Trophoblast cell (in vitro differentiated cells and primary cell): ENCODE data around the gene ATF7IP.

Source experiments
- DNase-seq, 2 donors: peaks; one replicate each; pipeline ENCODE4 v3.0.0-alpha.2; 2016
- H2AFZ ChIP-seq: 2 replicates; pipeline ENCODE4 v1.6.1; 2013; ENCODE audit warnings: low read length, moderate library complexity, mild to moderate bottlenecking; ENCODE audit not compliant: insufficient read depth, poor library complexity
- H2AK5ac ChIP-seq: 2 replicates; pipeline ENCODE4 v1.6.1; 2013; ENCODE audit warnings: mild to moderate bottlenecking, low read length
- H2BK120ac ChIP-seq: 2 replicates; pipeline ENCODE4 v1.6.1; 2013; ENCODE audit warnings: low read length, mild to moderate bottlenecking, moderate library complexity; ENCODE audit not compliant: insufficient read depth, poor library complexity
- H2BK12ac ChIP-seq: 2 replicates; pipeline ENCODE4 v1.6.1; 2013; ENCODE audit warnings: mild to moderate bottlenecking, low read length, moderate library complexity
- H2BK5ac ChIP-seq: 2 replicates; pipeline ENCODE4 v1.6.1; 2013; ENCODE audit warnings: low read length, low read depth, moderate library complexity, mild to moderate bottlenecking; ENCODE audit not compliant: poor library complexity
- H3K14ac ChIP-seq: 2 replicates; pipeline ENCODE4 v1.6.1; 2013; ENCODE audit warnings: mild to moderate bottlenecking, low read length
- H3K18ac ChIP-seq: 2 replicates; pipeline ENCODE4 v1.6.1; 2013; ENCODE audit warnings: mild to moderate bottlenecking, low read length
- H3K23ac ChIP-seq: 2 replicates; pipeline ENCODE4 v1.6.1; 2013; ENCODE audit warnings: low read length
- H3K27ac ChIP-seq: 2 replicates; pipeline ENCODE4 v1.5.1; 2013; ENCODE audit warnings: low read depth, mild to moderate bottlenecking, inconsistent platforms, low read length, moderate library complexity
- H3K27me3 ChIP-seq: 2 replicates; pipeline ENCODE4 v1.6.1; 2013; ENCODE audit warnings: inconsistent platforms, mild to moderate bottlenecking, low read length, moderate library complexity; ENCODE audit not compliant: insufficient read depth
- H3K36me3 ChIP-seq, 2 experiments: 1 replicate in 1 of 2; 2 replicates in 1 of 2; pipeline ENCODE4 v1.6.1; 2013; ENCODE audit warnings: low read length in 2 of 2, mild to moderate bottlenecking in 2 of 2, moderate library complexity in 1 of 2; ENCODE audit not compliant: insufficient read depth in 2 of 2, control insufficient read depth in 1 of 2
- H3K4ac ChIP-seq: 2 replicates; pipeline ENCODE4 v1.6.1; 2013; ENCODE audit warnings: low read depth, mild to moderate bottlenecking, low read length, moderate library complexity
- H3K4me1 ChIP-seq, 2 experiments: 1 replicate in 1 of 2; 2 replicates in 1 of 2; pipeline ENCODE4 v1.6.1; 2013; ENCODE audit warnings: low read length in 2 of 2, mild to moderate bottlenecking in 2 of 2, moderate library complexity in 1 of 2; ENCODE audit not compliant: insufficient read depth in 2 of 2, control insufficient read depth in 1 of 2
- H3K4me2 ChIP-seq: 2 replicates; pipeline ENCODE4 v1.6.1; 2013; ENCODE audit warnings: inconsistent platforms, mild to moderate bottlenecking, low read length, moderate library complexity
- H3K4me3 ChIP-seq: 2 replicates; pipeline ENCODE4 v1.5.1; 2013; ENCODE audit warnings: mild to moderate bottlenecking, low read depth, low read length, inconsistent platforms
- H3K79me1 ChIP-seq: one replicate; pipeline ENCODE4 v1.6.1; 2013; ENCODE audit warnings: low read length
- H3K79me2 ChIP-seq: 2 replicates; pipeline ENCODE4 v1.6.1; 2013; ENCODE audit warnings: low read length, mild to moderate bottlenecking; ENCODE audit not compliant: control insufficient read depth, insufficient read depth, poor library complexity
- H3K9ac ChIP-seq: 2 replicates; pipeline ENCODE4 v1.6.1; 2013; ENCODE audit warnings: mild to moderate bottlenecking, low read length
- H3K9me3 ChIP-seq: 2 replicates; pipeline ENCODE4 v1.6.1; 2013; ENCODE audit warnings: low read depth, mild to moderate bottlenecking, control low read depth, inconsistent platforms, low read length; ENCODE audit not compliant: insufficient read depth
- H4K12ac ChIP-seq: 2 replicates; pipeline ENCODE4 v1.6.1; 2013; ENCODE audit warnings: low read depth, mild to moderate bottlenecking, low read length, moderate library complexity
- H4K8ac ChIP-seq: 2 replicates; pipeline ENCODE4 v1.6.1; 2013; ENCODE audit warnings: low read depth, mild to moderate bottlenecking, low read length, moderate library complexity
- H4K91ac ChIP-seq: one replicate; pipeline ENCODE4 v1.6.1; 2013; ENCODE audit warnings: low read depth, mild to moderate bottlenecking, low read length, moderate library complexity
- WGBS: extraction: QIAGEN DNeasy Blood & Tissue Kit; methylation state at CpG from one replicate; pipeline ENCODE4 v1.1.7; 2013; ENCODE audit warnings: missing lambda C conversion rate; ENCODE audit not compliant: insufficient read length, insufficient coverage; ENCODE audit errors: extremely low coverage; 5-methylcytosine and 5-hydroxymethylcytosine counted together

Gene ATF7IP

GRCh38 chr12:14356147-14356546, 9.3 kb upstream of the ATF7IP start:
- Histone ChIP-seq H3K4ac (no peak overlapping the region), H3K4me1 (no peaks in the 10 kb centered on the region), H4K12ac (no peak overlapping the region), H3K23ac (no peak overlapping the region), H3K27ac (no peak overlapping the region), H3K36me3 (peaks cover 0 to 5% of the 10 kb centered on the region in 2 experiments), H3K79me1 (no peaks in the 10 kb centered on the region), H4K8ac (no peak overlapping the region), H2BK5ac (no peak overlapping the region), H3K9ac (no peak overlapping the region), H3K4me3 (no peak overlapping the region), H3K9me3 (peaks cover 5% of the 10 kb centered on the region), H2AFZ (no peak overlapping the region), H2BK12ac (no peak overlapping the region), H3K79me2 (no peaks in the 10 kb centered on the region), H3K27me3 (no peaks in the 10 kb centered on the region), H3K4me2 (no peak overlapping the region), H3K14ac (no peak overlapping the region), H2AK5ac (no peak overlapping the region), H3K18ac (no peak overlapping the region), H4K91ac (no peak overlapping the region), H2BK120ac (no peak overlapping the region)
- no CpG with 5 or more reads among the region's 1 CpG for WGBS
- DNase-seq: no peak

GRCh38 chr12:14357486-14357885, 8.0 kb upstream of the ATF7IP start:
- H3K9ac ChIP-seq: no peak overlapping the region
- H3K79me2 ChIP-seq: no peaks in the 10 kb centered on the region
- no peak overlapping the region for H2AK5ac ChIP-seq
- no peak overlapping the region for H4K12ac ChIP-seq
- H3K36me3 ChIP-seq: peaks cover 0 to 2% of the 10 kb centered on the region in 2 experiments
- no peak overlapping the region for H3K14ac ChIP-seq
- H4K91ac ChIP-seq: no peak overlapping the region
- H3K4me3 ChIP-seq: no peak overlapping the region
- H3K23ac ChIP-seq: no peak overlapping the region
- H3K27me3 ChIP-seq: no peaks in the 10 kb centered on the region
- no peak overlapping the region for H2AFZ ChIP-seq
- no peaks in the 10 kb centered on the region for H3K9me3 ChIP-seq
- H3K79me1 ChIP-seq: no peaks in the 10 kb centered on the region
- no peak for DNase-seq
- no CpG with 5 or more reads among the region's 1 CpG for WGBS
- H3K27ac ChIP-seq: no peak overlapping the region
- no peak overlapping the region for H2BK120ac ChIP-seq
- no peak overlapping the region for H3K18ac ChIP-seq
- no peaks in the 10 kb centered on the region for H3K4me1 ChIP-seq
- H2BK12ac ChIP-seq: no peak overlapping the region
- no peak overlapping the region for H3K4ac ChIP-seq
- H3K4me2 ChIP-seq: no peak overlapping the region
- H4K8ac ChIP-seq: no peak overlapping the region
- no peak overlapping the region for H2BK5ac ChIP-seq

- Histone ChIP-seq H3K4me1 (no peaks in the 10 kb centered on the region), H3K79me1 (peaks cover 4% of the 10 kb centered on the region), H2BK5ac (no peak overlapping the region), H4K91ac (no peak overlapping the region), H3K27ac (no peak overlapping the region), H3K79me2 (peaks cover 2% of the 10 kb centered on the region), H3K9ac (no peak overlapping the region), H3K23ac (no peak overlapping the region), H3K36me3 (no peaks in the 10 kb centered on the region), H2BK120ac (no peak overlapping the region), H3K4me3 (no peak overlapping the region), H2BK12ac (no peak overlapping the region), H3K4ac (no peak overlapping the region), H3K14ac (no peak overlapping the region), H3K27me3 (no peaks in the 10 kb centered on the region), H2AK5ac (no peak overlapping the region), H4K12ac (no peak overlapping the region), H4K8ac (no peak overlapping the region), H3K18ac (no peak overlapping the region), H2AFZ (no peak overlapping the region), H3K4me2 (no peak overlapping the region), H3K9me3 (no peaks in the 10 kb centered on the region)
- no peak for DNase-seq
- no CpG with 5 or more reads among the region's 1 CpG for WGBS
These were observed 3.1 kb upstream of the ATF7IP start for GRCh38 chr12:14362352-14362751.

- H3K23ac ChIP-seq: no peak overlapping the region
- no peak overlapping the region for H3K14ac ChIP-seq
- whole genome bisulfite sequencing: no CpG with 5 or more reads among the region's 8 CpGs
- DNase-seq: peak in 1 of 2 donors; percentile 0
- no peak overlapping the region for H3K18ac ChIP-seq
- H3K4me1 ChIP-seq: no peaks in the 10 kb centered on the region
- H3K27ac ChIP-seq: no peak overlapping the region
- no peak overlapping the region for H2BK120ac ChIP-seq
- no peak overlapping the region for H2BK5ac ChIP-seq
- H3K4ac ChIP-seq: no peak overlapping the region
- no peaks in the 10 kb centered on the region for H3K9me3 ChIP-seq
- H2AK5ac ChIP-seq: no peak overlapping the region
- H2BK12ac ChIP-seq: no peak overlapping the region
- H3K79me1 ChIP-seq: peaks cover 4% of the 10 kb centered on the region
- no peak overlapping the region for H3K4me3 ChIP-seq
- H3K79me2 ChIP-seq: peaks cover 4% of the 10 kb centered on the region
- H4K91ac ChIP-seq: no peak overlapping the region
- no peak overlapping the region for H2AFZ ChIP-seq
- no peak overlapping the region for H4K8ac ChIP-seq
- peaks cover under 1 to 2% of the 10 kb centered on the region in 2 experiments for H3K36me3 ChIP-seq
- no peaks in the 10 kb centered on the region for H3K27me3 ChIP-seq
- no peak overlapping the region for H4K12ac ChIP-seq
- no peak overlapping the region for H3K9ac ChIP-seq
- no peak overlapping the region for H3K4me2 ChIP-seq
These were observed 755 bp upstream of the ATF7IP start for GRCh38 chr12:14364583-14365271.
